Activated CD8-positive, alpha-beta memory T cell treated with anti-CD3 and anti-CD28 coated beads, Interleukin-2, amount 10 ng/mL, durations not matched to agents 7 days and 5 days (primary cell): Measurements from ENCODE around the gene RREB1. TPM values are rescaled to one million over a fixed set of nuclear protein-coding genes. Genes with fewer than 3 reads are reported as not detected.
"Not testable (repeated sequence)": the region's sequence is repeated elsewhere in the genome, so short reads cannot be mapped to it uniquely, and the experiment has no call there.

Source experiments
- ATAC-seq: fragments of 150-1000 bp; cut with Tn5 transposase; one replicate; pipeline ENCODE4 v1.10.0; 2021; ENCODE audit warnings: moderate library complexity
- CTCF ChIA-PET: fragments of 350-600 bp; sonication (Branson Sonifier 250); formaldehyde crosslinking; loops from one replicate; lab custom pipeline; 2021; ENCODE audit warnings: antibody characterized with exemption; lab: Charles Lee
- DNase-seq: peaks from one replicate; pipeline ENCODE4 v3.0.0-alpha.2; 2020
- H3K27ac Mint-ChIP-seq: one replicate; pipeline ENCODE4 v1.8.0; 2021; ENCODE audit warnings: mild to moderate bottlenecking, mixed read lengths
- H3K27me3 Mint-ChIP-seq: one replicate; pipeline ENCODE4 v1.8.0; 2021; ENCODE audit warnings: mixed read lengths
- H3K36me3 Mint-ChIP-seq: one replicate; pipeline ENCODE4 v1.8.0; 2021; ENCODE audit warnings: mild to moderate bottlenecking, mixed read lengths
- H3K4me1 Mint-ChIP-seq: one replicate; pipeline ENCODE4 v1.8.0; 2021; ENCODE audit warnings: mixed read lengths
- H3K4me3 Mint-ChIP-seq: one replicate; pipeline ENCODE4 v1.8.0; 2021; ENCODE audit warnings: mild to moderate bottlenecking, moderate library complexity, mixed read lengths
- H3K9me3 Mint-ChIP-seq: one replicate; pipeline ENCODE4 v1.8.0; 2022; ENCODE audit warnings: low read depth, mixed read lengths
- total RNA-seq, 2 experiments: library from RNA; stranded (reverse); gene quantifications; one replicate each; pipeline ENCODE4 v1.2.3, GENCODE V29; 2021

Gene RREB1
- total RNA-seq, 2 experiments from 2014 or later = 20.6 to 24.6 TPM

DNA sequence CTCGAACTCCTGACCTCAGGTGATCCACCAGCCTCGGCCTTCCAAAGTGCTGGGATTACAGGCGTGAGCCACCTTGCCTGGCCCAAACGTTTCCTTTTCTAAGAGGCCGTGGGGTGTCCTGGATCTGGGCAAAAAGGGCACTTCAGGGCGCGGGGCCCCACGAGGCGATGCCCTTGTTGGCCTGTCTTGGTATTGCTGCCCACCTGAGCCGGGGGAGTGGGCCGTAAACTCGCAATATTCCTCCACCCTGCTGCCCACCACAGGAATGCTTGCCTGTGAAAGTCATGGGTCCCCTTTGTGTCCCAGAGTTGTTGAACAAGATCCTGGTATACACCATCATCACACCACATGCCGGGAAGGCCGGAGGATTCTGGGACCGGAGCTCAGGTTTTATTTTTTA, 156.3 kb downstream of the RREB1 start:
- CTCF ChIA-PET = no interaction called here
- Mint-ChIP-seq H3K4me3 (no peak overlapping the region), H3K27me3 (peaks cover 28% of the 10 kb centered on the region), H3K27ac (no peak overlapping the region), H3K4me1 (peaks cover 13% of the 10 kb centered on the region), H3K36me3 (no peaks in the 10 kb centered on the region), H3K9me3 (no peaks in the 10 kb centered on the region)
- DNase-seq = no peak
- ATAC-seq = no peak

DNA sequence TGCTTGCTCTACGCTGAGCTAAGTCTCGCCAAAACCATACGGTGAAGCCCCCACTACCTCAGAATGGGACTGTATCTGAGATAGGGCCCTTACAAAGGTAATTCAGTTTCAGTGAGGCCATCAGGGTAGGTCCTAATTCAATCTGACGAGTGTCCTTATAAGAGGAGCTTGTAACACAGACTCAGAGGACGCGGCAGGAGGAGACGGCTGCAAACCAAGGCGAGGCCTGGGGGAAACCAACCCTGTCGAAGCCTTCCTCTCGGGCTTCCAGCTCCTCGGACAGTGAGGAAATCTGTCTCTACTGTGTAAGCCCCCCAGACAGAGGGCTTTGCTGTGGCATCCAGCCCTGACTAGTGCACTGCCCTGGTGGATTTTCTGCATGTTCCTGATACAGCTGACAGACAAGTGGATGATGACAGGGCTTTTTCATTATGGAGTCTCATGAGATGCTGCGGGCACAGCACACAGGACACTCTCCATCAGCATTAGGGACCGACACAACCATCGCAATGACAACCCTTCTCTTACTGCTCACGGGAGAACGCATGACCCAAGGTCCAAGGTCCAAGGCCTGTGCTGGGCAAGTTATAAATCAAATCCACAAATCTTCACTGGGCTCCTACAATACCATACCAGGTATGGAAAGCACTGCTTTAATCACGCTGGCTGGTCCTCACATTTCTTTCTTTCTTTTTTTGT, 157.1 kb downstream of the RREB1 start:
- CTCF ChIA-PET = no interaction called here
- no peak for DNase-seq
- H3K4me1 Mint-ChIP-seq = peaks cover 13% of the 10 kb centered on the region
- H3K36me3 Mint-ChIP-seq = no peaks in the 10 kb centered on the region
- H3K27ac Mint-ChIP-seq = no peak overlapping the region
- ATAC-seq = no peak
- H3K27me3 Mint-ChIP-seq = peaks cover 20% of the 10 kb centered on the region
- no peak overlapping the region for H3K4me3 Mint-ChIP-seq
- H3K9me3 Mint-ChIP-seq = no peaks in the 10 kb centered on the region

DNA sequence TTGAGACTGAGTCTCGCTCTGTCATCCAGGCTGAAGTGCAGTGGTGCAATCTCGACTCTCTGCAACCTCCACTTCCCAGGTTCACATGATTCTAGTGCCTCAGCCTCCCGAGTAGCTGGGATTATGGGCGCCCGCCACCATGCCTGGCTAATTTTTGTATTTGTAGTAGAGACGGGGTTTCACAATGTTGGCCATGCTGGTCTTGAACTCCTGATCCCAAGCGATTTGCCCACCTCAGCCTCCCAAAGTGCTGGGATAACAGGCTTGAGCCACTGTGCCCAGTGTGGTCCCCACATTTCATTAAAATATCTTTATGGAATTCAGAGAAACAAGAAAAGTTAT, 157.6 kb downstream of the RREB1 start:
- CTCF ChIA-PET = interaction anchor here (1.4 kb wide), 1 partner anchor 11 kb away, joined by 3 read pairs; no protein-coding TSS in a partner anchor
- Mint-ChIP-seq H3K27me3 (peaks cover 17% of the 10 kb centered on the region), H3K4me1 (peaks cover 12% of the 10 kb centered on the region)
- not testable (repeated sequence) for H3K36me3 Mint-ChIP-seq, H3K27ac Mint-ChIP-seq, ATAC-seq, DNase-seq, H3K9me3 Mint-ChIP-seq, H3K4me3 Mint-ChIP-seq

- CTCF ChIA-PET = no interaction called here
- DNase-seq = no peak
- Mint-ChIP-seq H3K4me3 (no peak overlapping the region), H3K27me3 (peaks cover 7% of the 10 kb centered on the region), H3K27ac (no peak overlapping the region), H3K36me3 (no peaks in the 10 kb centered on the region), H3K9me3 (no peaks in the 10 kb centered on the region), H3K4me1 (no peaks in the 10 kb centered on the region)
- ATAC-seq = no peak
These were observed 159.3 kb downstream of the RREB1 start for GRCh38 chr6:7267071-7267465.

GRCh38 chr6:7267466-7268091, 159.8 kb downstream of the RREB1 start:
- no peak for ATAC-seq
- Mint-ChIP-seq H3K27me3 (peaks cover 4% of the 10 kb centered on the region), H3K4me1 (no peaks in the 10 kb centered on the region)

DNA sequence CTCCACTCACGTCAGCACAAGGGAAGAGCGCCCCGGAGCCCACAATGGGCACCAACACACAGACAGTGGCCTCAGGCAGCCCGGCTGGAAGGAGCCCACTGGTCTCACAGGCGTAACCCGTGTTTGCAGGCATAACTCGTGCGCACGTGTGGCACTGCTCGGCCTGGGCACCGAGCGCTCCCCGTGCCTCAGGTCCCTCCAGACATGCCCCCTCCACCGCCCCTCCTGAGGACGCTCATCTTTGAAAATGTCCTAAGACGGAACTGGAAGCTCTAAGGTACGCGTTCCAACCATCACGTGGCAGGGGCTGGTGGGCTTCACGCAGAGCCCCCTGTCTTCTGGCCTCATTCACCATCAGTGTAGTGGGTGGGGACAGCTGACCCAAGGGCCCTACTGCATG, 160.6 kb downstream of the RREB1 start:
- H3K4me3 Mint-ChIP-seq = no peak overlapping the region
- CTCF ChIA-PET = interaction anchor here (1.1 kb wide), 1 partner anchor 18 kb away, joined by 3 read pairs; no protein-coding TSS in a partner anchor
- DNase-seq (no peak), ATAC-seq (no peak)
- H3K27me3 Mint-ChIP-seq = peaks cover 4% of the 10 kb centered on the region
- H3K27ac Mint-ChIP-seq = no peak overlapping the region
- H3K36me3 Mint-ChIP-seq = no peaks in the 10 kb centered on the region
- H3K4me1 Mint-ChIP-seq = no peaks in the 10 kb centered on the region
- no peaks in the 10 kb centered on the region for H3K9me3 Mint-ChIP-seq

More at GRCh38 chr6:7267466-7268091, 159.8 kb downstream of the RREB1 start:
- CTCF ChIA-PET = no interaction called here
- Mint-ChIP-seq H3K36me3 (no peaks in the 10 kb centered on the region), H3K9me3 (no peaks in the 10 kb centered on the region), H3K27ac (no peak overlapping the region), H3K4me3 (no peak overlapping the region)
- no peak for DNase-seq

DNA sequence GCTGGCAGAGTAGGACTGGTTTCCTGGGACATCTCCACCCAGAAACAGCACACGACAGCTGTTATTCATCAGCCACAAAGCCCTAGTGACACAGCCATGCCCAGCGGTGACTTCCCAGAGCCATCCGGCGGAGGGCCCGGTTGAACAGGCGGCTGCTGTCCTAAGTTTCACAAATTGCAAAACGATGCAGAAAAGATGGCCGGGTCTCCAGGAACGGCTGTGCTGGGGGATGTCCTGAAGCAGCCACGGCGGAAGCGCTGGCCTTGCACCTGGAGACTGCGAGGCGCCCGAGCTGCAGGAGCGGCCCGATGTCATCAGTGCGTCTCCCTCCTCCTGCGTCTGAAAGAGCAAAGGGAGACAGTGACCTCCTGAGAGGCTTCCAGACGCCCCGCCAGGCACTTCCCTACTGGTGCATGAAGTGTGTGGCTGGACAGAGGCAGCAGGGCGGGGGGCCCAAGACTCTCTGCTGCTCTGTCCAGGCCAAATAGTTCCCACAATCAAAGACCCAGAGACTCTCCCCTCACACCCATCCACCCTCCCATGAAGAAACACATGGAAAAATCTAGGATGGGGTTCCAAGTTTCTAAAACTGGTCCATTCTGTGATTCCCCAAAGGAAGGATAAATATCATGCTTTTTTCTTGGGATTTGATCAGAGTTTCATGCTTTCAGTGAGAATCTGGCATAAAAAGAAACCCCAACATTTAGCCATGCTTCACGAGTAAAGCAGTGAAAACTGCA, 161.2 kb downstream of the RREB1 start:
- no peaks in the 10 kb centered on the region for H3K4me1 Mint-ChIP-seq
- H3K9me3 Mint-ChIP-seq = no peaks in the 10 kb centered on the region
- peaks cover 4% of the 10 kb centered on the region for H3K27me3 Mint-ChIP-seq
- ATAC-seq (no peak), DNase-seq (peak; percentile 23)
- no peak overlapping the region for H3K27ac Mint-ChIP-seq
- CTCF ChIA-PET = interaction anchor here (0.9 to 1.1 kb wide), 2 partner anchors 9 to 17 kb away, joined by 3 read pairs; no protein-coding TSS in a partner anchor
- H3K4me3 Mint-ChIP-seq = no peak overlapping the region
- no peaks in the 10 kb centered on the region for H3K36me3 Mint-ChIP-seq

DNA sequence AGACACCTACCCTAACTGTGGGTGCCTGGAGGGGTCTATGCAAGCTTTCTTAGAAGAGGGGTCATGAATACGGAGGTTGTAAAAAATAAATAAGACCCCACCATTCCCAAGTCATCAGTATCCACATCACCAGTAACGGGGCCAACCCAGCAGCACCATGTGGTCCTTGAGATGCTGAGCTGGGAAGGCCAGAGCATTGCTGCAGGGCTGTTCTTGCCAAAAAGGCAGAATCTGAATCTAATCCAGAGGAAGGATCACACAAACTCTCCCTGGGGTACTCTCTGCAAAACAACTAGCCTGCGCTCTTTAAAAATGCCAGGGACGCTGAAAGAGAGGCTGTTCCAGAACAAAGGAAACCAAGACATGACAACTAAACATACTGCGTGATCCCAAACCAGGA, 162.1 kb downstream of the RREB1 start:
- Mint-ChIP-seq H3K4me3 (no peak overlapping the region), H3K27ac (no peak overlapping the region), H3K36me3 (no peaks in the 10 kb centered on the region), H3K9me3 (no peaks in the 10 kb centered on the region), H3K4me1 (no peaks in the 10 kb centered on the region), H3K27me3 (peaks cover 4% of the 10 kb centered on the region)
- CTCF ChIA-PET = interaction anchor here (0.9 kb wide), 1 partner anchor 8 kb away, joined by 3 read pairs; no protein-coding TSS in a partner anchor
- ATAC-seq (no peak), DNase-seq (no peak)

- Mint-ChIP-seq H3K36me3 (no peaks in the 10 kb centered on the region), H3K27me3 (peaks cover 4% of the 10 kb centered on the region), H3K4me3 (no peak overlapping the region), H3K27ac (no peak overlapping the region), H3K4me1 (no peaks in the 10 kb centered on the region), H3K9me3 (no peaks in the 10 kb centered on the region)
- ATAC-seq = no peak
- no peak for DNase-seq
- CTCF ChIA-PET = interaction anchor here (0.7 kb wide), 1 partner anchor 541 kb away, joined by 3 read pairs; no protein-coding TSS in a partner anchor
These were observed 162.8 kb downstream of the RREB1 start for GRCh38 chr6:7270320-7271204.

DNA sequence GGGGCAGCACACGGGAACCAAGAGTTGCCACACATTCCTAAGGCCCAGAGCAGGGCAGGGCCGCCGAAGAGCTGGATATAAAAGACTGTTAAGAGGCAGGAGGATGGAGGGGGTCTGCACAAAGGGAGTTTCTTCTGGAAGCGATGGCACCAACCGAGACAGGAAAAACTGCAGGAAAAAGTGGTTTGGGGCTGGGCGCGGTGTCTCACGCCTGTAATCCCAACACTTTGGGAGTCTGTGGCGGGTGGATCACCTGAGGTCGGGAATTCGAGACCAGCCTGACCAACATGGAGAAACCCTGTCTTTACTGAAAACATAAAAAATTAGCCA, 163.4 kb downstream of the RREB1 start:
- no peaks in the 10 kb centered on the region for H3K36me3 Mint-ChIP-seq
- H3K9me3 Mint-ChIP-seq = no peaks in the 10 kb centered on the region
- H3K27me3 Mint-ChIP-seq = peaks cover 4% of the 10 kb centered on the region
- DNase-seq (peak; percentile 33), ATAC-seq (no peak)
- peaks cover 2% of the 10 kb centered on the region for H3K4me1 Mint-ChIP-seq
- CTCF ChIA-PET = interaction anchor here (0.7 kb wide), 1 partner anchor 542 kb away, joined by 3 read pairs; no protein-coding TSS in a partner anchor
- H3K4me3 Mint-ChIP-seq = no peak overlapping the region
- no peak overlapping the region for H3K27ac Mint-ChIP-seq

- H3K4me1 Mint-ChIP-seq = peaks cover 4% of the 10 kb centered on the region
- H3K9me3 Mint-ChIP-seq = no peaks in the 10 kb centered on the region
- H3K27ac Mint-ChIP-seq = no peak overlapping the region
- CTCF ChIA-PET = interaction anchor here (7.8 kb wide), 1 partner anchor 344 kb away, joined by 70 read pairs; no protein-coding TSS in a partner anchor
- DNase-seq (no peak), ATAC-seq (no peak)
- H3K27me3 Mint-ChIP-seq = peaks cover 4% of the 10 kb centered on the region
- no peaks in the 10 kb centered on the region for H3K36me3 Mint-ChIP-seq
- H3K4me3 Mint-ChIP-seq = no peak overlapping the region
These were observed 165.9 kb downstream of the RREB1 start for GRCh38 chr6:7273709-7274108.

DNA sequence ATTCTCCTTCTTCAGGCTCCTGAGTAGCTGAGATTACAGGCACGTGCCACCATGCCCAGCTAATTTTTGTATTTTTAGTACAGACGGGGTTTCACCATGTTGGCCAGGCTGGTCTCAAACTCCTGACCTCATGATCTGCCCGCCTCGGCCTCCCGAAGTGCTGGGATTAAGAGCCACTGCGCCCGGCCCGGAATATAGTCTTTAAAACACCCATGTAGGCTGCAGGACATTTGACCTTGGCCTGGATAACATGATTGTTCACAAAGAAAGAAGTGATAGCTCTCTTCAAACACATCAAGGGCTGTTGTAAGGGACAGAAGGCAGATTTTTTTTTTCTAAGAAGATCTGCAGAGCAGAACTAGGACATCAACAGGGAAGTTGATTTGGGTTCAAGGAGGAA, 166.8 kb downstream of the RREB1 start:
- H3K27ac Mint-ChIP-seq, H3K4me3 Mint-ChIP-seq, H3K9me3 Mint-ChIP-seq, H3K36me3 Mint-ChIP-seq, H3K4me1 Mint-ChIP-seq, ATAC-seq, H3K27me3 Mint-ChIP-seq, DNase-seq: not testable (repeated sequence)
- CTCF ChIA-PET = interaction anchor here (1.2 to 7.8 kb wide), 5 partner anchors 16 to 343 kb away, joined by 3 to 70 read pairs (median 5); partner anchors contain the start of genes CAGE1 and RIOK1

- CTCF ChIA-PET = interaction anchor here (0.9 to 7.8 kb wide), 14 partner anchors 10 to 348 kb away, joined by 3 to 70 read pairs (median 4); no protein-coding TSS in a partner anchor
- Mint-ChIP-seq H3K9me3 (no peaks in the 10 kb centered on the region), H3K4me1 (peaks cover 7% of the 10 kb centered on the region), H3K27me3 (no peaks in the 10 kb centered on the region), H3K36me3 (no peaks in the 10 kb centered on the region), H3K27ac (no peak overlapping the region), H3K4me3 (no peak overlapping the region)
- DNase-seq (no peak), ATAC-seq (no peak)
These were observed 168.4 kb downstream of the RREB1 start for GRCh38 chr6:7276199-7276524.
